RWPE2 (cell line): ENCODE measurements around the gene CCL17.

ENCODE experiments used
- ATAC-seq: fragments of 200-7000 bp; cut with Tn5 transposase; 3 replicates; pipeline ENCODE4 v1.9.1; 2021; ENCODE audit warnings: low read depth
- DNase-seq: peaks from one replicate; pipeline ENCODE4 v3.0.0-alpha.2; 2020; ENCODE audit warnings: low spot score
- H3K27ac ChIP-seq: fragments of 450-650 bp; 2 replicates; pipeline ENCODE4 v1.5.1; 2017; ENCODE audit warnings: mild to moderate bottlenecking; ENCODE audit not compliant: poor library complexity, severe bottlenecking
- H3K27me3 ChIP-seq: fragments of 250-450 bp; sonication (Bioruptor Pico); 2 replicates; pipeline ENCODE4 v1.5.1; 2021; ENCODE audit warnings: mild to moderate bottlenecking, moderate library complexity; ENCODE audit not compliant: insufficient read depth, poor library complexity, severe bottlenecking
- H3K36me3 ChIP-seq: fragments of 250-450 bp; sonication (Bioruptor Pico); 2 replicates; pipeline ENCODE4 v1.5.1; 2020; ENCODE audit warnings: low read depth, mild to moderate bottlenecking, moderate library complexity
- H3K4me1 ChIP-seq: fragments of 250-450 bp; sonication (Bioruptor Pico); 2 replicates; pipeline ENCODE4 v1.5.1; 2021; ENCODE audit warnings: mild to moderate bottlenecking, moderate library complexity; ENCODE audit not compliant: insufficient read depth, poor library complexity, severe bottlenecking
- H3K4me3 ChIP-seq: fragments of 250-450 bp; sonication (Bioruptor Pico); 2 replicates; pipeline ENCODE4 v1.5.1; 2021; ENCODE audit warnings: mild to moderate bottlenecking, moderate library complexity; ENCODE audit not compliant: severe bottlenecking
- H3K9me3 ChIP-seq: fragments of 250-450 bp; sonication (Bioruptor Pico); 2 replicates; pipeline ENCODE4 v1.5.1; 2021; ENCODE audit warnings: mild to moderate bottlenecking, moderate library complexity; ENCODE audit not compliant: severe bottlenecking
- CTCF ChIP-seq: fragments of 450-650 bp; IDR thresholded peaks from one replicate; pipeline ENCODE4 v1.5.1; 2017; ENCODE audit warnings: mild to moderate bottlenecking, moderate library complexity; ENCODE audit not compliant: poor library complexity, severe bottlenecking

CCL17 gene

GRCh38 chr16:57412584-57412983 lies 8.0 kb downstream of the CCL17 start:
- H3K27me3 ChIP-seq: no peaks in the 10 kb centered on the region
- H3K27ac ChIP-seq: no peak overlapping the region
- DNase-seq (no peak), ATAC-seq (no peak)
- no peak for TF ChIP-seq CTCF
- H3K4me1 ChIP-seq: peaks cover 5% of the 10 kb centered on the region
- no peak overlapping the region for H3K4me3 ChIP-seq
- H3K36me3 ChIP-seq: no peaks in the 10 kb centered on the region
- no peaks in the 10 kb centered on the region for H3K9me3 ChIP-seq

DNA sequence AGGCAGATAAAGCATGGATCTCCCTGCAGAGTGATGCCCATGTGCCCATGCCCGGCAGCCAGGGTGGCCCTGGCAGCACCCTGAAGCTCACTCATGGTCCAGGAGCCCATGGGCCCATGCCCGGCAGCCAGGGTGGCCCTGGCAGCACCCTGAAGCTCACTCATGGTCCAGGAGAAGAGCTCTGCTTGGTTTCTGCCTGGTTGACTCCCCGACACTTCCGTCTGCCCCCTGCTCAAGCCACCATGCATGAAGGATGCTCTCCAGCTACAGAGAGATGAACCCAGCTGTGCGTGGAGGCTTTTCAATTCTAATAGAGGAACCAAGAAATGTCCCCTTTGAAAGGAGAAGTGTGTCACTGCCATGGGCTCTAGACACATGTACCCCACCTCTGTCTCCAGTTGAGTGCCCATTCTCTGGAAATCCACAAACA lies 8.7 kb downstream of the CCL17 start:
- DNase-seq (no peak), ATAC-seq (no peak)
- no peak for TF ChIP-seq CTCF

GRCh38 chr16:57413733-57414132 lies 9.2 kb downstream of the CCL17 start:
- ATAC-seq (no peak), DNase-seq (no peak)
- H3K4me1 ChIP-seq: peaks cover 14% of the 10 kb centered on the region
- no peaks in the 10 kb centered on the region for H3K27me3 ChIP-seq
- no peak for TF ChIP-seq CTCF
- H3K4me3 ChIP-seq: no peak overlapping the region
- no peak overlapping the region for H3K27ac ChIP-seq
- H3K36me3 ChIP-seq: no peaks in the 10 kb centered on the region
- H3K9me3 ChIP-seq: no peaks in the 10 kb centered on the region

More for the DNA sequence above, 8.7 kb downstream of the CCL17 start:
- Histone ChIP-seq H3K36me3 (no peaks in the 10 kb centered on the region), H3K4me1 (peaks cover 10% of the 10 kb centered on the region), H3K27me3 (no peaks in the 10 kb centered on the region), H3K27ac (no peak overlapping the region), H3K9me3 (no peaks in the 10 kb centered on the region), H3K4me3 (no peak overlapping the region)

GRCh38 chr16:57416084-57416483 lies 11.5 kb downstream of the CCL17 start:
- Histone ChIP-seq H3K4me3 (no peak overlapping the region), H3K36me3 (no peaks in the 10 kb centered on the region), H3K27ac (no peak overlapping the region), H3K27me3 (no peaks in the 10 kb centered on the region), H3K4me1 (peaks cover 9% of the 10 kb centered on the region), H3K9me3 (no peaks in the 10 kb centered on the region)
- TF ChIP-seq CTCF: no peak
- no peak for ATAC-seq
- no peak for DNase-seq

- Histone ChIP-seq H3K27me3 (no peaks in the 10 kb centered on the region), H3K36me3 (no peaks in the 10 kb centered on the region), H3K4me3 (no peak overlapping the region), H3K27ac (no peak overlapping the region), H3K9me3 (no peaks in the 10 kb centered on the region), H3K4me1 (peaks cover 9% of the 10 kb centered on the region)
- DNase-seq (no peak), ATAC-seq (no peak)
- TF ChIP-seq CTCF: no peak
These were observed 14.9 kb downstream of the CCL17 start for GRCh38 chr16:57419506-57419905.
